ENCODE measurements around the gene ALX1. TPM values are rescaled to one million over a fixed set of nuclear protein-coding genes. Genes with fewer than 3 reads are reported as not detected.

The ALX1 gene
- total RNA-seq, 4 donors from 2014 or later, result not detected

GRCh38 chr12:85279449-85280164, 413 bp upstream of the ALX1 start:
- H3K9me3 ChIP-seq, result peaks cover 0 to 19% (median 0%) of the 10 kb centered on the region in 3 donors
- 3% methylated on average over 4 to 20 of the region's 44 CpGs for WGBS, 2 donors (ENCODE audit: low coverage in 1 of 2)
- H3K27me3 ChIP-seq, result peaks cover 100% of the 10 kb centered on the region
- no peaks in the 10 kb centered on the region for H3K36me3 ChIP-seq
- peak; percentile 28 for ATAC-seq
- H3K4me3 ChIP-seq, result peak overlapping the region in 1 of 2 donors; percentile 47
- TF ChIP-seq EP300 (IDR thresholded peaks at IDR 0.05) (no peak), CTCF (IDR thresholded peaks at IDR 0.05) (no peak), POLR2AphosphoS5 (IDR thresholded peaks at IDR 0.05) (no peak), POLR2A (IDR thresholded peaks at IDR 0.05) (no peak)
- peaks cover 0 to 20% (median 12%) of the 10 kb centered on the region in 3 donors for H3K4me1 ChIP-seq
- no peak overlapping the region for H3K27ac ChIP-seq

DNA sequence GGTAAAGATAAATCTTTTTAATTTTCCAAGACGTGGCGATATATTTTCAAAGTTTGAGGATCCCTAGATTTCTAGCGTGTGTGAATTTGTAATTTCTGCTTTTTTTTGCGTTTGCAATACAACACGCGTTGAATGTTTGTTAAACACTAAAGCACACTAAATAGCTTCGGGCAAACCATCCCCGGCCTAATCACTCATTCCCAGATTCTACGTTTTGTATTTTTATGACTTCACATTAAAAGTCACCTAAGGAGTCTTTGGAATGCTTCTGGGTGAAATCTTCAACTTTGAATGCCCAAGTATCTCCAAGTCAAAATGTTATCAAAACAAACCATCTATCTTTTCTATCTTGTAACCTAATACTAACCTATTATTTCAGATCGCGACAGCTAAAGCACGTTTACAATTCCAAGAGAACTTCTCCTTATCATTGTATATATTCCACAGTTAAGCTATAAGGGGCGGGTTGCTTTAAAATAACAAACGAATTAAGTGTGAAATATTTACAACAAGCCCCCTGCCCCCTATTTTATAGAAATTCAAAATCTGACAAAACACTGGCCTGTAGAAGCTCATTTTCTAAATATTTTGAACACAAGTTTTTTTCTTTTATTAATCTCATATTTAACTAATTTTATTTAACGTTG, 1.1 kb downstream of the ALX1 start:
- peaks cover 99% of the 10 kb centered on the region for H3K27me3 ChIP-seq
- H3K4me1 ChIP-seq, result peaks cover 0 to 20% (median 12%) of the 10 kb centered on the region in 3 donors
- H3K4me3 ChIP-seq, result peak overlapping the region in 1 of 2 donors; percentile 47
- WGBS, 2 donors (ENCODE audit: low coverage in 1 of 2), result 5 to 10% methylated on average over 15 of the region's 15 CpGs
- peaks cover 0 to 19% (median 0%) of the 10 kb centered on the region in 3 donors for H3K9me3 ChIP-seq
- TF ChIP-seq POLR2AphosphoS5 (IDR thresholded peaks at IDR 0.05) (no peak), EP300 (IDR thresholded peaks at IDR 0.05) (no peak), POLR2A (IDR thresholded peaks at IDR 0.05) (no peak), CTCF (IDR thresholded peaks at IDR 0.05) (no peak)
- no peak for ATAC-seq
- no peaks in the 10 kb centered on the region for H3K36me3 ChIP-seq
- no peak overlapping the region for H3K27ac ChIP-seq

GRCh38 chr12:85281636-85282312, 1.8 kb downstream of the ALX1 start:
- no peak overlapping the region for H3K27ac ChIP-seq
- no peak for ATAC-seq
- H3K27me3 ChIP-seq, result peaks cover 99% of the 10 kb centered on the region
- TF ChIP-seq EP300 (IDR thresholded peaks at IDR 0.05) (no peak), POLR2A (IDR thresholded peaks at IDR 0.05) (no peak), POLR2AphosphoS5 (IDR thresholded peaks at IDR 0.05) (no peak), CTCF (IDR thresholded peaks at IDR 0.05) (no peak)
- peaks cover 0 to 20% (median 12%) of the 10 kb centered on the region in 3 donors for H3K4me1 ChIP-seq
- H3K4me3 ChIP-seq, result no peak overlapping the region
- no peaks in the 10 kb centered on the region for H3K36me3 ChIP-seq
- peaks cover 0 to 19% (median 0%) of the 10 kb centered on the region in 3 donors for H3K9me3 ChIP-seq
- 5 to 6% methylated on average over 11 of the region's 11 CpGs for WGBS, 2 donors (ENCODE audit: low coverage in 1 of 2)

DNA sequence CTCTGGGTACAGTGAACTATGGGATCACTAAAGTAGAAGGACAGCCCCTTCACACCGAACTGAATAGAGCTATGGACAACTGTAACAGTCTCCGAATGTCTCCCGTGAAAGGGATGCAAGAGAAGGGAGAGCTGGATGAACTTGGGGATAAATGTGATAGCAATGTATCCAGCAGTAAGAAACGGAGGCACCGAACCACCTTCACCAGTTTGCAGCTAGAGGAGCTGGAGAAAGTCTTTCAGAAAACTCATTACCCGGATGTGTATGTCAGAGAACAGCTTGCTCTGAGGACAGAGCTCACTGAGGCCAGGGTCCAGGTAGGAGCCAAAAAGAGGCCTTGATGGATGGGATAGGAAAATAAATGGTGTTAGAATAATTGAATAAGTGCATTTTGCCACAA, 3.5 kb downstream of the ALX1 start:
- H3K4me1 ChIP-seq, result peaks cover 0 to 20% (median 12%) of the 10 kb centered on the region in 3 donors
- H3K27me3 ChIP-seq, result peaks cover 84% of the 10 kb centered on the region
- H3K9me3 ChIP-seq, result peaks cover 0 to 9% (median 0%) of the 10 kb centered on the region in 3 donors
- H3K36me3 ChIP-seq, result no peaks in the 10 kb centered on the region
- no peak for TF ChIP-seq POLR2A (IDR thresholded peaks at IDR 0.05)
- no peak for TF ChIP-seq POLR2AphosphoS5 (IDR thresholded peaks at IDR 0.05)
- TF ChIP-seq EP300 (IDR thresholded peaks at IDR 0.05), result no peak
- TF ChIP-seq CTCF (IDR thresholded peaks at IDR 0.05), result no peak
- 51 to 54% methylated on average over 6 of the region's 6 CpGs for WGBS, 2 donors (ENCODE audit: low coverage in 1 of 2)
- no peak overlapping the region for H3K27ac ChIP-seq
- no peak for ATAC-seq
- no peak overlapping the region for H3K4me3 ChIP-seq

Measured in gastroesophageal sphincter (tissue), 4 donors.